Fibroblast of skin of right biceps (primary cell): ENCODE data around the gene ELOVL5.

Source experiments
- DNase-seq: peaks from one replicate; pipeline ENCODE4 v3.0.0-alpha.2; 2013

The ELOVL5 gene

GRCh38 chr6:53236241-53236640, 112.5 kb downstream of the ELOVL5 start:
- DNase-seq, result no peak

- no peak for DNase-seq
These were observed 113.2 kb downstream of the ELOVL5 start for GRCh38 chr6:53235508-53235907.

- peak; percentile 8 for DNase-seq
These were observed 115.4 kb downstream of the ELOVL5 start for GRCh38 chr6:53233309-53233708.

GRCh38 chr6:53230775-53231467, 117.8 kb downstream of the ELOVL5 start:
- DNase-seq, result no peak

GRCh38 chr6:53227847-53228246, 120.9 kb downstream of the ELOVL5 start:
- DNase-seq, result no peak

- DNase-seq, result no peak
These were observed 128.1 kb downstream of the ELOVL5 start for GRCh38 chr6:53220605-53221004.
